GM12878 (cell line): ENCODE data around the gene UMAD1. TPM values are rescaled to one million over a fixed set of nuclear protein-coding genes. Genes with fewer than 3 reads are reported as not detected.

Source experiments
- CEBPB ChIP-seq, 2 experiments: fragments of 150-350 bp in 1 of 2; IDR thresholded peaks; 2 replicates each; pipeline ENCODE4 v1.6.1; 2012 to 2014; ENCODE audit warnings: low read depth in 2 of 2, low read length in 2 of 2, borderline replicate concordance in 1 of 2, inconsistent platforms in 1 of 2
- CUX1 ChIP-seq: IDR thresholded peaks from 2 replicates; pipeline ENCODE4 v1.6.1; 2012; ENCODE audit warnings: improper control_type of control experiment, low read depth, low read length; ENCODE audit not compliant: insufficient replicate concordance
- MTA2 ChIP-seq: fragments of 450-650 bp; IDR thresholded peaks from 2 replicates; pipeline ENCODE4 v1.6.1; 2016; ENCODE audit warnings: low read depth, mild to moderate bottlenecking, moderate library complexity
- NFYB ChIP-seq: IDR thresholded peaks from 2 replicates; pipeline ENCODE4 v1.6.1; 2011; ENCODE audit warnings: low read depth, mild to moderate bottlenecking, low read length, improper control_type of control experiment, moderate library complexity; ENCODE audit not compliant: insufficient read depth
- RAD21 ChIP-seq: IDR thresholded peaks from 2 replicates; pipeline ENCODE4 v1.6.1; 2011; ENCODE audit warnings: mild to moderate bottlenecking, low read depth, low read length, moderate library complexity; ENCODE audit not compliant: insufficient read depth
- SMC3 ChIP-seq: IDR thresholded peaks from 2 replicates; pipeline ENCODE4 v1.6.1; 2011; ENCODE audit warnings: low read length, improper control_type of control experiment, borderline replicate concordance
- ZNF592 ChIP-seq: fragments of 450-650 bp; IDR thresholded peaks from 2 replicates; pipeline ENCODE4 v1.6.1; 2017; ENCODE audit warnings: mild to moderate bottlenecking, moderate library complexity
- polyA plus RNA-seq, 11 experiments: library from polyadenylated mRNA; depleted of rRNA in 4 of 11; unstranded in 6 of 11; stranded (reverse) in 5 of 11; fragments of >200 nt; fragmentation: Nextera tagmentation in 4 of 11; fragmentation: Illumina TruSeq in 1 of 11; extraction: Ambion mirVana in 4 of 11; extraction: Trizol in 1 of 11; gene quantifications; 1 replicate in 1 of 11; 2 replicates in 10 of 11; pipeline versions ENCODE4 v1.2.1 to v1.2.3, GENCODE V29; 2011 to 2016; ENCODE audit warnings: inconsistent platforms in 2 of 11, missing spikeins in 2 of 11, low read depth in 1 of 11
- total RNA-seq, 4 experiments: library from RNA; depleted of rRNA in 3 of 4; stranded (reverse); fragments of >200 nt in 3 of 4; fragmentation: Illumina TruSeq in 1 of 4; extraction: Trizol in 1 of 4; gene quantifications; 2 replicates each; pipeline versions ENCODE4 v1.2.1 to v1.2.3, GENCODE V29; 2013 to 2021

The UMAD1 gene
- total and polyA plus RNA-seq, 10 of the 15 experiments (the other 5 are each of a cell fraction or from before 2014, with no cell fraction given) = 6.0 to 28.6 (median 9.3) TPM

GRCh38 chr7:7681191-7681935 lies 40.8 kb downstream of the UMAD1 start (continued):
- TF ChIP-seq ZNF592 (0 out of 2 replicates have a peak, but pooled peaks have one; percentile 11), NFYB (no peak), SMC3 (peak; percentile 90), CUX1 (no peak), CEBPB (IDR thresholded peaks at IDR 0.05; ENCODE audit: borderline replicate concordance in 1 of 2, low read depth in 2 of 2, low read length in 2 of 2) (0 out of 4 replicates have a peak, but pooled peaks of 1 of the 2 experiments have one; percentile 25), RAD21 (peak; percentile 86), MTA2 (0 out of 2 replicates have a peak, but pooled peaks have one; percentile 19)
- TF ChIP-seq, all 136 proteins: peak for 8
